HepG2 (cell line): ENCODE results near the gene CKLF. TPM values are rescaled to one million over a fixed set of nuclear protein-coding genes. Genes with fewer than 3 reads are reported as not detected.

Experiments used
- ATAC-seq: fragments of 200-7000 bp; cut with Tn5 transposase; 3 replicates; pipeline ENCODE4 v1.9.1; 2020; ENCODE audit warnings: mild to moderate bottlenecking, moderate library complexity
- BruUV-seq: library from RNA; stranded (reverse); fragments of 400-500 nt; replicated peaks from 2 replicates; lab custom pipeline; 2021; lab: Mats Ljungman, UMichigan
- CTCF ChIA-PET: fragments of 300-600 bp; formaldehyde crosslinking; extraction: SDS; loops from one replicate; lab custom pipeline; 2021; ENCODE audit warnings: low total read pairs, inconsistent platforms, low intra/inter-chr PET ratio; lab: Yijun Ruan, JAX
- POLR2A ChIA-PET: fragments of 350-600 bp; sonication (Branson Sonifier 250); formaldehyde crosslinking; loops from one replicate; lab custom pipeline; 2020; ENCODE audit warnings: antibody characterized with exemption, inconsistent platforms; lab: Yijun Ruan, JAX
- DNase-seq: peaks from one replicate; pipeline ENCODE4 v3.0.0-alpha.2; 2015; ENCODE audit warnings: low spot score
- FAIRE-seq: peaks from 3 replicates; lab custom pipeline; 2011; peaks lifted over from hg19 to GRCh38; lab: Jason Lieb, UNC
- H2AFZ ChIP-seq: one replicate; pipeline ENCODE4 v1.6.1; 2011; ENCODE audit warnings: low read length, inconsistent platforms
- H3K27ac ChIP-seq: fragments of 300-600 bp; 3 replicates; pipeline ENCODE4 v1.8.0; 2011; ENCODE audit warnings: mixed run types, mild to moderate bottlenecking, mixed read lengths, low read length, inconsistent platforms; ENCODE audit not compliant: insufficient read depth; ENCODE audit errors: extremely low read length
- H3K27me3 ChIP-seq, 2 experiments: fragments of 200-600 bp in 1 of 2; 2 replicates in 1 of 2; 3 replicates in 1 of 2; pipeline versions ENCODE4 v1.6.0 to v1.8.0; 2011; ENCODE audit warnings: low read length in 2 of 2, mild to moderate bottlenecking in 2 of 2, moderate library complexity in 2 of 2, inconsistent platforms in 1 of 2; ENCODE audit not compliant: insufficient read depth in 2 of 2, control insufficient read depth in 1 of 2
- H3K36me3 ChIP-seq, 2 experiments: fragments of 200-600 bp in 1 of 2; replicated peaks in 1 of 2; 2 replicates in 1 of 2; 3 replicates in 1 of 2; pipeline versions ENCODE4 v1.5.1 to v1.8.0; 2011; ENCODE audit warnings: low read length in 2 of 2, inconsistent platforms in 1 of 2; ENCODE audit not compliant: insufficient read depth in 2 of 2, control insufficient read depth in 1 of 2
- H3K4me1 ChIP-seq: 2 replicates; pipeline ENCODE4 v1.5.1; 2012; ENCODE audit warnings: low read length, inconsistent platforms; ENCODE audit not compliant: insufficient read depth
- H3K4me2 ChIP-seq: 2 replicates; pipeline ENCODE4 v1.6.0; 2011; ENCODE audit warnings: low read depth, low read length, inconsistent platforms
- H3K4me3 ChIP-seq, 3 experiments: fragments of 200-600 bp in 1 of 3; sonication (generic), shearing (Covaris generic) in 1 of 3; replicated peaks in 1 of 3; 2 replicates each; pipeline ENCODE4 v1.5.1; 2011 to 2016; ENCODE audit warnings: low read length in 3 of 3, inconsistent platforms in 2 of 3, low read depth in 2 of 3, mild to moderate bottlenecking in 2 of 3, control low read depth in 1 of 3, mixed read lengths in 1 of 3; ENCODE audit not compliant: insufficient read depth in 1 of 3
- H3K79me2 ChIP-seq: one replicate; pipeline ENCODE4 v1.6.1; 2011; ENCODE audit warnings: low read length, inconsistent platforms; ENCODE audit not compliant: insufficient read depth
- H3K9ac ChIP-seq: 2 replicates; pipeline ENCODE4 v1.6.0; 2011; ENCODE audit warnings: mild to moderate bottlenecking, low read depth, low read length, inconsistent platforms; ENCODE audit not compliant: insufficient read depth
- H3K9me3 ChIP-seq: 2 replicates; pipeline ENCODE4 v1.5.1; 2012; ENCODE audit warnings: mild to moderate bottlenecking, low read length
- H4K20me1 ChIP-seq: 2 replicates; pipeline ENCODE4 v1.6.0; 2011; ENCODE audit warnings: inconsistent platforms, mild to moderate bottlenecking, low read length, moderate library complexity; ENCODE audit not compliant: insufficient read depth
- BORCS8-MEF2B ChIP-seq: sonication (generic); formaldehyde crosslinking; IDR thresholded peaks from 2 replicates; pipeline ENCODE4 v1.8.0; 2022; ENCODE audit warnings: mild to moderate bottlenecking, missing genetic modification reagents
- CBX2 ChIP-seq, 2 experiments: fragments of 200-600 bp in 1 of 2; sonication (generic); formaldehyde crosslinking in 1 of 2; IDR thresholded peaks; 2 replicates each; pipeline versions ENCODE4 v1.7.0 to v1.8.1; 2018 to 2022; ENCODE audit warnings: low read depth in 2 of 2, low read length in 1 of 2, mild to moderate bottlenecking in 1 of 2, missing genetic modification reagents in 1 of 2
- EEA1 ChIP-seq: sonication (generic); formaldehyde crosslinking; IDR thresholded peaks from 2 replicates; pipeline ENCODE4 v1.5.1; 2020; ENCODE audit warnings: mild to moderate bottlenecking, missing genetic modification reagents, borderline replicate concordance
- NCOA1 ChIP-seq: sonication (generic); formaldehyde crosslinking; IDR thresholded peaks from 2 replicates; pipeline ENCODE4 v1.9.0; 2021; ENCODE audit warnings: missing genetic modification reagents
- NCOA2 ChIP-seq: sonication (generic); formaldehyde crosslinking; IDR thresholded peaks from 2 replicates; pipeline ENCODE4 v1.8.0; 2022; ENCODE audit warnings: inconsistent platforms
- NFE2L2 ChIP-seq: fragments of 150-350 bp; IDR thresholded peaks from 2 replicates; pipeline ENCODE4 v1.6.1; 2014; ENCODE audit warnings: low read length
- PRMT3 ChIP-seq: sonication (generic); formaldehyde crosslinking; IDR thresholded peaks from 2 replicates; pipeline ENCODE4 v1.8.1; 2022; ENCODE audit warnings: low read depth, mild to moderate bottlenecking, moderate library complexity, missing genetic modification reagents, borderline replicate concordance
- RFXANK ChIP-seq: IDR thresholded peaks from 2 replicates; pipeline ENCODE4 v1.6.1; 2016
- SNAPC2 ChIP-seq: sonication (generic); formaldehyde crosslinking; IDR thresholded peaks from 2 replicates; pipeline ENCODE4 v1.8.1; 2022; ENCODE audit warnings: mild to moderate bottlenecking, missing genetic modification reagents
- U2AF1 ChIP-seq: fragments of 200-400 bp; formaldehyde crosslinking; optimal IDR thresholded peaks from 2 replicates; pipeline ENCODE3; 2017; ENCODE audit warnings: mild to moderate bottlenecking, low read depth, low read length
- ZNF235 ChIP-seq: sonication (generic); formaldehyde crosslinking; IDR thresholded peaks from 2 replicates; pipeline ENCODE4 v1.8.1; 2023; ENCODE audit warnings: mild to moderate bottlenecking, missing genetic modification reagents, borderline replicate concordance
- ZNF251 ChIP-seq: sonication (generic); formaldehyde crosslinking; IDR thresholded peaks from 2 replicates; pipeline ENCODE4 v1.9.0; 2021; ENCODE audit warnings: mild to moderate bottlenecking, missing genetic modification reagents
- ZNF598 ChIP-seq: sonication (generic); formaldehyde crosslinking; IDR thresholded peaks from 2 replicates; pipeline ENCODE4 v1.5.1; 2020; ENCODE audit warnings: mild to moderate bottlenecking, missing genetic modification reagents, borderline replicate concordance
- ZNF615 ChIP-seq: sonication (generic); formaldehyde crosslinking; IDR thresholded peaks from 2 replicates; pipeline ENCODE4 v1.5.0; 2020; ENCODE audit warnings: mild to moderate bottlenecking, missing genetic modification reagents, borderline replicate concordance
- ZSCAN30 ChIP-seq: sonication (generic); formaldehyde crosslinking; IDR thresholded peaks from 2 replicates; pipeline ENCODE4 v1.5.0; 2020; ENCODE audit warnings: mild to moderate bottlenecking, missing genetic modification reagents
- WGBS: methylation state at CpG from one replicate; pipeline ENCODE4 v1.1.6; 2017; ENCODE audit warnings: low lambda C conversion rate; 5-methylcytosine and 5-hydroxymethylcytosine counted together
- in situ Hi-C: cut with HindIII; loops from 2 replicates; pipeline ENCODE4 v1.10.0; 2017; ENCODE audit warnings: low pct_unique_long_range_greater_than_20kb; ENCODE audit not compliant: extremely low pct_ligation_motif_present
- intact Hi-C: fragments of 100-400 bp; cut with micrococcal nuclease; formaldehyde crosslinking; loops from one replicate; pipeline ENCODE4 v1.10.0; 2022; ENCODE audit not compliant: unreplicated experiment
- polyA plus RNA-seq, 8 experiments: library from polyadenylated mRNA; depleted of rRNA in 3 of 8; stranded (reverse) in 7 of 8; unstranded in 1 of 8; fragments of >200 nt; fragmentation: Illumina TruSeq in 4 of 8; extraction: Trizol in 4 of 8; gene quantifications; 2 replicates each; pipeline versions ENCODE4 v1.2.1 to v1.2.3, GENCODE V29; 2011 to 2016; ENCODE audit warnings: low read depth in 4 of 8, missing spikeins in 1 of 8, mixed read lengths in 1 of 8; ENCODE audit not compliant: insufficient read depth in 1 of 8
- total RNA-seq, 5 experiments: library from RNA; depleted of rRNA; stranded (reverse); fragments of >200 nt; fragmentation: Illumina TruSeq; extraction: Trizol; gene quantifications; 2 replicates each; pipeline ENCODE4 v1.2.3, GENCODE V29; 2016; ENCODE audit warnings: low read depth in 1 of 5
- TF ChIP-seq, protein P1 (sequence below): sonication (generic); formaldehyde crosslinking; IDR thresholded peaks from 2 replicates; pipeline ENCODE4 v1.8.1; 2023; ENCODE audit warnings: missing genetic modification reagents, mild to moderate bottlenecking, borderline replicate concordance
- TF ChIP-seq, protein P2 (sequence below): sonication (generic); formaldehyde crosslinking; IDR thresholded peaks from 2 replicates; pipeline ENCODE4 v1.8.0; 2022; ENCODE audit warnings: mild to moderate bottlenecking, missing genetic modification reagents, borderline replicate concordance

Gene CKLF
- total and polyA plus RNA-seq, 2 of the 13 experiments (the other 11 are each of a cell fraction or from before 2014, with no cell fraction given): 120 to 167 TPM

DNA sequence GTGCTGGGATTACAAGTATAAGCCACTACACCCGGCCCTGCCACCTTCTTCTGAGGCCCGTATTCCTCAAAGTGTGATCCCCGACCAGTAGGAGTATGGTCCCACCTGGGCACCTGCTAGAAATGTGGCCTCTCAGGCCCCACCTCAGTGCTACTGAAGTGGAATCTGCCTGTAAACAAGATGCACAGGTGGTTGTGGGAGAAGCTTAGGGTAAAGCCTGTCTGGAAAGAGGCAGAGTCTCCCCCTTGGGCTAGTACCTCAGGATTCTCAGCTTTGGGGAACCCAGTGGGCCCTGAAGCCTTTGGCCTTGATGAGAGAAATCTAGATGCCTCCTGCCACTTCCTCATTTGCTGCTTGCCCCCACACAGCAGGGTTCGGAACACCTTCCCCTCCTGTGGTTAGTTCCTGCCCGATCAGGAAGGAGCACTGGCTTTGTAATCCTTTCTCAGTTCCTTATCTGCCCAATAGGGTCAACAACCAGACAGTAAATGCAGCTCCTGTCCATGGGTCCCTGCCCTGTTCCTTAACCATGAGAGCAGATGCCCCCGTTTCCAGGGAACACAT lies 27.7 kb upstream of the CKLF start:
- H3K4me2 ChIP-seq: no peak overlapping the region
- no peaks in the 10 kb centered on the region for H3K27me3 ChIP-seq
- intact Hi-C loops (no loop called here), in situ Hi-C loops (no loop called here)
- H4K20me1 ChIP-seq: no peaks in the 10 kb centered on the region
- FAIRE-seq (no peak), DNase-seq (no peak), ATAC-seq (no peak)
- 90% methylated on average over 6 of the region's 6 CpGs for WGBS
- peaks cover 15 to 32% of the 10 kb centered on the region in 2 experiments for H3K36me3 ChIP-seq
- no peak overlapping the region for H3K4me3 ChIP-seq
- H3K9me3 ChIP-seq: no peaks in the 10 kb centered on the region
- H3K27ac ChIP-seq: no peak overlapping the region
- H2AFZ ChIP-seq: no peak overlapping the region
- CTCF ChIA-PET: no interaction called here
- no peak overlapping the region for H3K9ac ChIP-seq
- no TSS peak for BruUV-seq
- no peaks in the 10 kb centered on the region for H3K79me2 ChIP-seq
- TF ChIP-seq ZNF235 (no peak), ZNF251 (CRISPR knock-in tag) (no peak), U2AF1 (no peak), EEA1 (CRISPR knock-in tag) (no peak), RFXANK (CRISPR knock-in tag) (no peak), ZNF615 (CRISPR knock-in tag) (no peak), PRMT3 (CRISPR knock-in tag) (no peak), ZNF598 (no peak), BORCS8-MEF2B (CRISPR knock-in tag) (no peak), NCOA1 (CRISPR knock-in tag) (no peak), CBX2 (IDR thresholded peaks at IDR 0.05; ENCODE audit: low read depth, low read length) (no peak), CBX2 (CRISPR knock-in tag; IDR thresholded peaks at IDR 0.05; ENCODE audit: low read depth) (no peak), NFE2L2 (no peak), NCOA2 (CRISPR knock-in tag) (no peak), SNAPC2 (no peak), ZSCAN30 (no peak)
- TF ChIP-seq, protein P1, sequence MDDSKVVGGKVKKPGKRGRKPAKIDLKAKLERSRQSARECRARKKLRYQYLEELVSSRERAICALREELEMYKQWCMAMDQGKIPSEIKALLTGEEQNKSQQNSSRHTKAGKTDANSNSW: no peak
- TF ChIP-seq, protein P2, sequence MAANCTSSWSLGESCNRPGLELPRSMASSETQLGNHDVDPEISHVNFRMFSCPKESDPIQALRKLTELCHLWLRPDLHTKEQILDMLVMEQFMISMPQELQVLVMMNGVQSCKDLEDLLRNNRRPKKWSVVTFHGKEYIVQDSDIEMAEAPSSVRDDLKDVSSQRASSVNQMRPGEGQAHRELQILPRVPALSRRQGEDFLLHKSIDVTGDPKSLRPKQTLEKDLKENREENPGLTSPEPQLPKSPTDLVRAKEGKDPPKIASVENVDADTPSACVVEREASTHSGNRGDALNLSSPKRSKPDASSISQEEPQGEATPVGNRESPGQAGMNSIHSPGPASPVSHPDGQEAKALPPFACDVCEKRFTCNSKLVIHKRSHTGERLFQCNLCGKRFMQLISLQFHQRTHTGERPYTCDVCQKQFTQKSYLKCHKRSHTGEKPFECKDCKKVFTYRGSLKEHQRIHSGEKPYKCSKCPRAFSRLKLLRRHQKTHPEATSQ (CRISPR knock-in tag): no peak
- POLR2A ChIA-PET: no interaction called here
- H3K4me1 ChIP-seq: peaks cover 8% of the 10 kb centered on the region
